ENCODE measurements around the gene IRF5.

- TF ChIP-seq CTCF (IDR thresholded peaks at IDR 0.05; ENCODE audit: poor library complexity, severe bottlenecking) (no peak), TAF1 (IDR thresholded peaks at IDR 0.05; ENCODE audit: low read depth) (no peak), EP300 (conservative IDR thresholded peaks at IDR 0.05; ENCODE audit: poor library complexity, severe bottlenecking) (no peak), EZH2 (IDR thresholded peaks at IDR 0.05; ENCODE audit: borderline replicate concordance, insufficient read depth, low read length, poor library complexity, severe bottlenecking) (no peak), POLR2AphosphoS5 (IDR thresholded peaks at IDR 0.05) (no peak), REST (IDR thresholded peaks at IDR 0.05; ENCODE audit: borderline replicate concordance) (no peak), SMC3 (conservative IDR thresholded peaks at IDR 0.05; ENCODE audit: poor library complexity) (no peak), MXI1 (conservative IDR thresholded peaks at IDR 0.05; ENCODE audit: poor library complexity, severe bottlenecking) (no peak)
Observed at GRCh38 chr7:128891942-128892269, 45.8 kb upstream of the IRF5 start.

Data from neural cell (in vitro differentiated cells).